Panc1 (cell line): ENCODE measurements around the gene NNMT. TPM values are rescaled to one million over a fixed set of nuclear protein-coding genes. Genes with fewer than 3 reads are reported as not detected.

ENCODE experiments used
- ATAC-seq: fragments of 200-7000 bp; cut with Tn5 transposase; 2 replicates; pipeline ENCODE4 v1.9.1; 2020; ENCODE audit warnings: mild to moderate bottlenecking, moderate library complexity
- BruUV-seq: library from RNA; stranded (reverse); fragments of 400-500 nt; replicated peaks from 2 replicates; lab custom pipeline; 2021; lab: Mats Ljungman, UMichigan
- CTCF ChIA-PET: fragments of 300-600 bp; sonication (Branson Sonifier 250); formaldehyde crosslinking; loops from one replicate; lab custom pipeline; 2022; ENCODE audit warnings: antibody characterized with exemption; lab: Charles Lee
- POLR2A ChIA-PET: fragments of 300-600 bp; sonication (Branson Sonifier 250); formaldehyde crosslinking; loops from one replicate; lab custom pipeline; 2022; ENCODE audit warnings: antibody characterized with exemption; lab: Charles Lee
- DNase-seq: peaks from one replicate; pipeline ENCODE4 v3.0.0-alpha.2; 2010; ENCODE audit warnings: low read depth, low spot score
- H3K27ac ChIP-seq: 2 replicates; pipeline ENCODE4 v1.5.1; 2011; ENCODE audit warnings: mild to moderate bottlenecking, low read length, inconsistent platforms
- H3K27me3 ChIP-seq: fragments of 200-500 bp; sonication (Bioruptor generic); 2 replicates; pipeline ENCODE4 v1.6.0; 2014; ENCODE audit warnings: low read length, inconsistent platforms; ENCODE audit not compliant: control insufficient read depth, insufficient read depth
- H3K36me3 ChIP-seq: fragments of 200-500 bp; sonication (Bioruptor generic); 2 replicates; pipeline ENCODE4 v1.5.1; 2014; ENCODE audit warnings: inconsistent platforms, mild to moderate bottlenecking, low read length, moderate library complexity; ENCODE audit not compliant: control insufficient read depth, insufficient read depth
- H3K4me1 ChIP-seq: 2 replicates; pipeline ENCODE4 v1.5.1; 2011; ENCODE audit warnings: inconsistent platforms, mild to moderate bottlenecking, low read length, moderate library complexity; ENCODE audit not compliant: control insufficient read depth, insufficient read depth
- H3K4me3 ChIP-seq, 2 experiments: 2 replicates each; pipeline ENCODE4 v1.5.1; 2011 to 2012; ENCODE audit warnings: low read depth in 2 of 2, low read length in 2 of 2, mild to moderate bottlenecking in 2 of 2, inconsistent platforms in 1 of 2, moderate library complexity in 1 of 2
- H3K9me3 ChIP-seq: fragments of 200-500 bp; sonication (Bioruptor generic); 2 replicates; pipeline ENCODE4 v1.5.1; 2014; ENCODE audit warnings: low read depth, mild to moderate bottlenecking, inconsistent platforms, low read length, moderate library complexity; ENCODE audit not compliant: control insufficient read depth, insufficient read depth
- CTCF ChIP-seq: fragments of 450-650 bp; IDR thresholded peaks from 2 replicates; pipeline ENCODE4 v1.5.1; 2017; ENCODE audit warnings: mild to moderate bottlenecking
- POLR2AphosphoS5 ChIP-seq: IDR thresholded peaks from 2 replicates; pipeline ENCODE4 v1.6.1; 2012; ENCODE audit warnings: mild to moderate bottlenecking, low read depth, low read length, moderate library complexity
- REST ChIP-seq, 2 experiments: IDR thresholded peaks; 2 replicates each; pipeline ENCODE4 v1.6.1; 2011 to 2012; ENCODE audit warnings: low read depth in 2 of 2, control low read depth in 1 of 2, low read length in 1 of 2, mild to moderate bottlenecking in 1 of 2, moderate library complexity in 1 of 2; ENCODE audit not compliant: insufficient read depth in 1 of 2
- SIN3A ChIP-seq: IDR thresholded peaks from 2 replicates; pipeline ENCODE4 v1.6.1; 2012; ENCODE audit warnings: low read depth, mild to moderate bottlenecking, low read length, moderate library complexity, borderline replicate concordance; ENCODE audit not compliant: insufficient read depth
- TCF7L2 ChIP-seq: IDR thresholded peaks from 2 replicates; pipeline ENCODE4 v1.6.1; 2011; ENCODE audit warnings: mild to moderate bottlenecking, low read depth, low read length, inconsistent platforms
- in situ Hi-C: cut with HindIII; loops from 2 replicates; pipeline ENCODE4 v1.10.0; 2016; ENCODE audit warnings: low sequenced_read_pairs, low pct_unique_long_range_greater_than_20kb
- intact Hi-C: fragments of 100-400 bp; cut with micrococcal nuclease; formaldehyde crosslinking; loops from one replicate; pipeline ENCODE4 v1.10.0; 2022; ENCODE audit not compliant: unreplicated experiment
- total RNA-seq: library from RNA; stranded (reverse); gene quantifications from one replicate; pipeline ENCODE4 v1.2.1, GENCODE V29; 2021; ENCODE audit not compliant: unreplicated experiment

NNMT gene
- total RNA-seq, 1 experiment from 2014 or later: 1.7 TPM

- in situ Hi-C loops (no loop called here), intact Hi-C loops (loop anchor here (1.0 to 5.0 kb wide), 4 partner anchors 227 to 454 kb away; no protein-coding TSS in a partner anchor)
- no peaks in the 10 kb centered on the region for H3K9me3 ChIP-seq
- no peak overlapping the region for H3K27ac ChIP-seq
- ChIA-PET CTCF (interaction anchor here (1.0 to 2.8 kb wide), 7 partner anchors 108 to 456 kb away, joined by 3 to 26 read pairs (median 4); no protein-coding TSS in a partner anchor), POLR2A (no interaction called here)
- no peaks in the 10 kb centered on the region for H3K4me1 ChIP-seq
- no TSS peak for BruUV-seq
- TF ChIP-seq CTCF: no peak
- TF ChIP-seq POLR2AphosphoS5: no peak
- no peak for TF ChIP-seq TCF7L2
- TF ChIP-seq REST (IDR thresholded peaks at IDR 0.05; ENCODE audit: insufficient read depth in 1 of 2, low read depth in 2 of 2, low read length in 1 of 2): no peak
- no peak for TF ChIP-seq SIN3A
- DNase-seq: no peak
- no peak overlapping the region for H3K4me3 ChIP-seq
- no peak for ATAC-seq
- H3K27me3 ChIP-seq: peaks cover 18% of the 10 kb centered on the region
- no peaks in the 10 kb centered on the region for H3K36me3 ChIP-seq
These were observed 34.4 kb upstream of the NNMT start for GRCh38 chr11:114261791-114262190.

DNA sequence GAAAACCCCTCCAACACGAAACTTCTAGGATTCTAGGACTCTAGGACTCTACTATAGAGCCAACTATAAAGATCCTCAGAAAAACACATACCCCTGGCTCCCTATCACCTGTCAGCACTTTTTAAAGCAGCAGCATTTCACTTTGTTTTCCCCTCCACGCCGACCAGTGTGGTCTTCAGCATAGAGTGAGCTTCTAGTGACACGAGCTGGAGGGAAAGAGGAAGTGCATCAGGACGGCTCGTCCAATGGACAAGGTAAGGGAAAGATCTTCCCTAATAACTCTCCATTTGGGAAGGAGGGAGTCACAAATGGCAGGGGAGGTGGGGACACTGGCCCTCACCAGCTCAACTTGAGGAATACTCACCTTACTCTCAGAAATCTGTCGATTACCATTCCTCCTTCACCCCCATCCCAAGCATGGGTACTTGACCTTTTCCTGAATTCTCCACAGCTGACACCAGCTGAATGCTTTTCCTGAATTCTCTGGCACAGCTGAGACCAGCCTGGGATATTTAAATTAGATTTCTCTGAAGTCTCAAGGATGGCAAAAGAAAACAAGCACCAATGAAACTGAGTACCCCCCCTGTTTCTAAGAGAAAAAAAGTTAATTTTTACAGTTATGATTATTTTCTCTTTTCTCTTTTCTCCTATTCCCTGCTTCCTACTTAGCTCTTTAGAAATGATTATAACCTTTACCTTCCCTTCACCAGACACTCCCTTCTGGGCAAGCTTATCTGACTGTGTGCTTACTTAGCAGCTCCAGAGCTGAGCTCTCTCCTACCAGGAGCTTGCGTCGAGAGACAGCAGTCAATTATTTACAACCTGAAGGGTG is 33.3 kb upstream of the NNMT start:
- Histone ChIP-seq H3K9me3 (no peaks in the 10 kb centered on the region), H3K4me1 (no peaks in the 10 kb centered on the region), H3K36me3 (no peaks in the 10 kb centered on the region), H3K27me3 (peaks cover 18% of the 10 kb centered on the region), H3K27ac (no peak overlapping the region), H3K4me3 (no peak overlapping the region)
- BruUV-seq: no TSS peak
- TF ChIP-seq POLR2AphosphoS5 (no peak), CTCF (peak; percentile 85), TCF7L2 (no peak)
- CTCF ChIA-PET: interaction anchor here (0.5 to 2.8 kb wide), 8 partner anchors 11 to 457 kb away, joined by 3 to 26 read pairs (median 4); no protein-coding TSS in a partner anchor
- in situ Hi-C loops: no loop called here
- POLR2A ChIA-PET: no interaction called here
- DNase-seq: no peak
- intact Hi-C loops: loop anchor here (1.0 to 5.0 kb wide), 2 partner anchors 367 to 456 kb away; no protein-coding TSS in a partner anchor
- peak; percentile 82 for ATAC-seq
